Adrenal gland (tissue), 12 donors: Measurements from ENCODE around the gene UNC13C. TPM values are rescaled to one million over a fixed set of nuclear protein-coding genes. Genes with fewer than 3 reads are reported as not detected.

Source experiments
- DNase-seq, 7 donors: peaks; one replicate each; pipeline ENCODE4 v3.0.0-alpha.2; 2019 to 2020
- H3K27ac ChIP-seq, 5 donors: fragments of 200-600 bp; sonication (generic) in 4 of 5; 1 replicate in 3 of 5; 2 replicates in 2 of 5; pipeline versions ENCODE4 v1.5.1 to v1.8.0; 2016 to 2020; ENCODE audit warnings: mild to moderate bottlenecking in 1 of 5
- H3K27me3 ChIP-seq: fragments of 200-600 bp; 2 replicates; pipeline ENCODE4 v1.8.0; 2021
- H3K36me3 ChIP-seq, 2 donors: fragments of 200-600 bp; replicated peaks in 1 of 2; 1 replicate in 1 of 2; 2 replicates in 1 of 2; pipeline versions ENCODE4 v1.5.1 to v1.8.0; 2018 to 2022
- H3K4me1 ChIP-seq, 2 donors: fragments of 200-600 bp; replicated peaks in 1 of 2; 1 replicate in 1 of 2; 2 replicates in 1 of 2; pipeline versions ENCODE4 v1.5.1 to v1.8.0; 2018 to 2021
- H3K4me3 ChIP-seq, 4 donors: fragments of 200-600 bp; sonication (generic) in 3 of 4; one replicate each; pipeline ENCODE4 v1.5.1; 2016 to 2018
- H3K9me3 ChIP-seq, 3 donors: fragments of 200-600 bp; sonication (generic) in 1 of 3; replicated peaks in 1 of 3; 1 replicate in 2 of 3; 2 replicates in 1 of 3; pipeline versions ENCODE4 v1.5.1 to v1.8.0; 2016 to 2021
- CTCF ChIP-seq, 6 experiments: fragments of 450-650 bp in 4 of 6; fragments of 200-600 bp in 2 of 6; sonication (generic) in 1 of 6; IDR thresholded peaks; 1 replicate in 5 of 6; 2 replicates in 1 of 6; pipeline versions ENCODE4 v1.5.1 to v1.8.0; 2016 to 2021; ENCODE audit warnings: antibody characterized with exemption in 6 of 6, mild to moderate bottlenecking in 2 of 6, moderate library complexity in 1 of 6
- POLR2A ChIP-seq, 2 donors: fragments of 450-650 bp; IDR thresholded peaks; one replicate each; pipeline ENCODE4 v1.6.1; 2017; ENCODE audit warnings: antibody characterized with exemption in 2 of 2, mild to moderate bottlenecking in 2 of 2, moderate library complexity in 1 of 2
- WGBS, 4 donors: extraction: QIAGEN DNeasy Blood & Tissue Kit in 2 of 4; methylation state at CpG; one replicate each; pipeline versions ENCODE4 v1.1.5 to v1.1.7; 2013 to 2017; 5-methylcytosine and 5-hydroxymethylcytosine counted together
- intact Hi-C, 2 donors: fragments of 100-400 bp; cut with DNase I; formaldehyde crosslinking; loops; one replicate each; pipeline versions ENCODE4 v1.14.1 to v1.15.0; 2022 to 2023
- polyA plus RNA-seq, 3 donors: library from polyadenylated mRNA; stranded (reverse); fragments of 200-250 nt in 2 of 3; fragments of 350-450 nt in 1 of 3; fragmentation: Illumina TruSeq in 1 of 3; extraction: RNeasy Lipid Tissue Mini Kit (QIAGEN cat#74804) in 1 of 3; gene quantifications; one replicate each; pipeline ENCODE4 v1.2.3, GENCODE V29; 2013 to 2014
- total RNA-seq, 9 donors: library from RNA; depleted of rRNA in 4 of 9; stranded (reverse); fragments of >200 nt in 4 of 9; fragments of 120-200 nt in 1 of 9; fragmentation: NEBNext Ultra II Directional in 1 of 9; extraction: Animal tissue kit (Norgen Biotek cat#: 25700) in 1 of 9; gene quantifications; one replicate each; pipeline versions ENCODE4 v1.1.0 to v1.2.4, GENCODE V29; 2013 to 2023
- donor health status: healthy with polysubstance abuse.
- donor health status: Bipolar disorder and iron deficiency.
- donor health status: DM: yes; HTN: yes; CAD: no.
- donor health status: DM: no; HTN: no; CAD: no.
- donor health status: DM: no; HTN: no; CAD: no.
- donor health status: DM: yes; HTN: yes; CAD: no.

UNC13C gene
- total and polyA plus RNA-seq, 12 donors = 0.04 to 0.61 (median 0.20) TPM; not detected in 4

- Histone ChIP-seq H3K36me3 (no peaks in the 10 kb centered on the region), H3K27me3 (no peaks in the 10 kb centered on the region), H3K27ac (no peak overlapping the region), H3K9me3 (no peaks in the 10 kb centered on the region), H3K4me3 (no peak overlapping the region), H3K4me1 (no peaks in the 10 kb centered on the region)
- WGBS, 4 donors = 72 to 85% (median 79%) methylated on average over 1 of the region's 1 CpG
- DNase-seq = no peak
- intact Hi-C loops = no loop called here
- TF ChIP-seq POLR2A (IDR thresholded peaks at IDR 0.05) (no peak), CTCF (IDR thresholded peaks at IDR 0.05) (no peak)
Observed at GRCh38 chr15:54568381-54568780, 590.1 kb downstream of the UNC13C start.

GRCh38 chr15:54571576-54571975, 593.3 kb downstream of the UNC13C start:
- 47 to 83% (median 73%) methylated on average over 1 of the region's 1 CpG for WGBS, 4 donors
- no peaks in the 10 kb centered on the region for H3K9me3 ChIP-seq
- no peak overlapping the region for H3K27ac ChIP-seq
- H3K4me1 ChIP-seq = no peaks in the 10 kb centered on the region
- H3K36me3 ChIP-seq = no peaks in the 10 kb centered on the region
- intact Hi-C loops = no loop called here
- DNase-seq = no peak
- no peaks in the 10 kb centered on the region for H3K27me3 ChIP-seq
- TF ChIP-seq POLR2A (IDR thresholded peaks at IDR 0.05) = no peak
- no peak for TF ChIP-seq CTCF (IDR thresholded peaks at IDR 0.05)
- no peak overlapping the region for H3K4me3 ChIP-seq

GRCh38 chr15:54575586-54575985, 597.3 kb downstream of the UNC13C start:
- TF ChIP-seq POLR2A (IDR thresholded peaks at IDR 0.05) (no peak), CTCF (IDR thresholded peaks at IDR 0.05) (no peak)
- intact Hi-C loops = no loop called here
- no peak overlapping the region for H3K4me3 ChIP-seq
- DNase-seq = no peak
- H3K36me3 ChIP-seq = no peaks in the 10 kb centered on the region
- no peaks in the 10 kb centered on the region for H3K27me3 ChIP-seq
- 44 to 94% (median 68%) methylated on average over 1 of the region's 1 CpG for WGBS, 4 donors
- H3K27ac ChIP-seq = no peak overlapping the region
- H3K4me1 ChIP-seq = no peaks in the 10 kb centered on the region
- H3K9me3 ChIP-seq = no peaks in the 10 kb centered on the region

- Histone ChIP-seq H3K27me3 (no peaks in the 10 kb centered on the region), H3K27ac (no peak overlapping the region), H3K4me3 (no peak overlapping the region), H3K4me1 (no peaks in the 10 kb centered on the region), H3K9me3 (no peaks in the 10 kb centered on the region), H3K36me3 (no peaks in the 10 kb centered on the region)
- TF ChIP-seq CTCF (IDR thresholded peaks at IDR 0.05) = no peak
- TF ChIP-seq POLR2A (IDR thresholded peaks at IDR 0.05) = no peak
- WGBS, 4 donors = 53 to 76% (median 63%) methylated on average over 4 of the region's 4 CpGs
- intact Hi-C loops = no loop called here
- no peak for DNase-seq
Observed at GRCh38 chr15:54576298-54576935, 598.2 kb downstream of the UNC13C start.
